CD4-positive, alpha-beta memory T cell (primary cell): ENCODE data around the gene LIPC. TPM values are rescaled to one million over a fixed set of nuclear protein-coding genes. Genes with fewer than 3 reads are reported as not detected.

Source experiments
- CTCF ChIA-PET: fragments of 350-600 bp; sonication (Branson Sonifier 250); formaldehyde crosslinking; loops from one replicate; lab custom pipeline; 2021; ENCODE audit warnings: inconsistent platforms; ENCODE audit not compliant: partially characterized antibody; lab: Charles Lee
- POLR2A ChIA-PET: fragments of 350-600 bp; sonication (Branson Sonifier 250); formaldehyde crosslinking; loops from one replicate; lab custom pipeline; 2021; ENCODE audit not compliant: partially characterized antibody; lab: Charles Lee
- DNase-seq, 5 donors: peaks; one replicate each; pipeline versions ENCODE4 v3.0.0 to v3.0.0-alpha.2; 2020 to 2022; ENCODE audit warnings: mixed read lengths in 1 of 5
- H3K27ac ChIP-seq: one replicate; pipeline ENCODE4 v1.7.0; 2013; ENCODE audit warnings: low read depth, low read length
- H3K27me3 ChIP-seq: 2 replicates; pipeline ENCODE4 v1.7.0; 2013; ENCODE audit warnings: mild to moderate bottlenecking, low read length, moderate library complexity; ENCODE audit not compliant: insufficient read depth
- H3K36me3 ChIP-seq: 2 replicates; pipeline ENCODE4 v1.7.0; 2013; ENCODE audit warnings: mild to moderate bottlenecking, low read length, moderate library complexity; ENCODE audit not compliant: insufficient read depth
- H3K4me1 ChIP-seq: 2 replicates; pipeline ENCODE4 v1.7.0; 2013; ENCODE audit warnings: mild to moderate bottlenecking, low read length, moderate library complexity; ENCODE audit not compliant: insufficient read depth
- H3K4me3 ChIP-seq, 2 donors: one replicate each; pipeline ENCODE4 v1.7.0; 2013; ENCODE audit warnings: low read length in 2 of 2, mild to moderate bottlenecking in 1 of 2
- H3K9me3 ChIP-seq, 2 donors: one replicate each; pipeline ENCODE4 v1.7.0; 2013; ENCODE audit warnings: low read length in 2 of 2, control low read depth in 1 of 2; ENCODE audit not compliant: control insufficient read depth in 1 of 2
- H3K27ac Mint-ChIP-seq, 7 donors: one replicate each; pipeline ENCODE4 v1.8.0; 2020 to 2021; ENCODE audit warnings: mixed read lengths in 7 of 7, mild to moderate bottlenecking in 6 of 7, inconsistent platforms in 3 of 7, moderate library complexity in 3 of 7
- H3K27me3 Mint-ChIP-seq, 2 donors: one replicate each; pipeline ENCODE4 v1.8.0; 2020 to 2021; ENCODE audit warnings: mixed read lengths in 2 of 2
- H3K36me3 Mint-ChIP-seq, 2 donors: one replicate each; pipeline ENCODE4 v1.8.0; 2020 to 2021; ENCODE audit warnings: mixed read lengths in 2 of 2, inconsistent platforms in 1 of 2, mild to moderate bottlenecking in 1 of 2
- H3K4me1 Mint-ChIP-seq, 4 donors: one replicate each; pipeline ENCODE4 v1.8.0; 2020 to 2021; ENCODE audit warnings: mixed read lengths in 4 of 4, mild to moderate bottlenecking in 1 of 4
- H3K4me3 Mint-ChIP-seq, 8 donors: one replicate each; pipeline ENCODE4 v1.8.0; 2020 to 2021; ENCODE audit warnings: mixed read lengths in 8 of 8, mild to moderate bottlenecking in 7 of 8, moderate library complexity in 6 of 8, inconsistent platforms in 3 of 8
- H3K9me3 Mint-ChIP-seq, 8 donors: one replicate each; pipeline ENCODE4 v1.8.0; 2020 to 2021; ENCODE audit warnings: mixed read lengths in 8 of 8, mild to moderate bottlenecking in 5 of 8, inconsistent platforms in 3 of 8, moderate library complexity in 1 of 8
- intact Hi-C: fragments of 100-400 bp; cut with micrococcal nuclease; formaldehyde crosslinking; loops from one replicate; pipeline ENCODE4 v1.15.1; 2023
- polyA plus RNA-seq, 2 donors: library from polyadenylated mRNA; unstranded; fragments of 300-500 nt; fragmentation: Illumina TruSeq; gene quantifications; one replicate each; pipeline ENCODE4 v1.2.3, GENCODE V29; 2021
- total RNA-seq, 2 experiments: library from RNA; stranded (reverse); gene quantifications; one replicate each; pipeline ENCODE4 v1.2.3, GENCODE V29; 2021

LIPC gene
- total and polyA plus RNA-seq, 4 experiments from 2014 or later, result 0.25 to 2.4 (median 0.41) TPM; not detected in 1

- POLR2A ChIA-PET, result no interaction called here
- Mint-ChIP-seq H3K27ac (no peak overlapping the region), H3K27me3 (peaks cover 0 to 2% of the 10 kb centered on the region in 2 donors), H3K4me1 (peaks cover 4 to 14% (median 11%) of the 10 kb centered on the region in 4 donors), H3K36me3 (no peaks in the 10 kb centered on the region), H3K9me3 (no peaks in the 10 kb centered on the region), H3K4me3 (no peak overlapping the region)
- Histone ChIP-seq H3K9me3 (no peaks in the 10 kb centered on the region), H3K27ac (no peak overlapping the region), H3K4me1 (peaks cover 8% of the 10 kb centered on the region), H3K4me3 (no peak overlapping the region), H3K36me3 (no peaks in the 10 kb centered on the region), H3K27me3 (no peaks in the 10 kb centered on the region)
- CTCF ChIA-PET, result interaction anchor here (0.9 kb wide), 1 partner anchor 23 kb away, joined by 3 read pairs; no protein-coding TSS in a partner anchor
- intact Hi-C loops, result no loop called here
- no peak for DNase-seq
These were observed 36.1 kb downstream of the LIPC start for GRCh38 chr15:58467722-58468423.

GRCh38 chr15:58469432-58470353 is 37.9 kb downstream of the LIPC start:
- intact Hi-C loops, result no loop called here
- Mint-ChIP-seq H3K27ac (peak overlapping the region in 1 of 7 donors; percentile 50), H3K4me1 (peaks cover 17 to 23% (median 21%) of the 10 kb centered on the region in 4 donors), H3K4me3 (peak overlapping the region in 1 of 8 donors; percentile 36), H3K36me3 (no peaks in the 10 kb centered on the region), H3K27me3 (no peaks in the 10 kb centered on the region), H3K9me3 (no peaks in the 10 kb centered on the region)
- no peaks in the 10 kb centered on the region for H3K36me3 ChIP-seq
- H3K27ac ChIP-seq, result no peak overlapping the region
- peaks cover 25% of the 10 kb centered on the region for H3K4me1 ChIP-seq
- no peak for DNase-seq
- H3K27me3 ChIP-seq, result no peaks in the 10 kb centered on the region
- H3K4me3 ChIP-seq, result no peak overlapping the region
- CTCF ChIA-PET, result interaction anchor here (0.6 to 1.5 kb wide), 2 partner anchors 10 to 119 kb away, joined by 4 to 5 read pairs; no protein-coding TSS in a partner anchor
- no peaks in the 10 kb centered on the region for H3K9me3 ChIP-seq
- POLR2A ChIA-PET, result interaction anchor here (0.6 kb wide), 1 partner anchor 12 kb away, joined by 3 read pairs; no protein-coding TSS in a partner anchor

GRCh38 chr15:58471348-58471747 is 39.6 kb downstream of the LIPC start:
- Mint-ChIP-seq H3K4me3 (no peak overlapping the region), H3K36me3 (no peaks in the 10 kb centered on the region), H3K4me1 (peaks cover 25 to 38% (median 32%) of the 10 kb centered on the region in 4 donors), H3K27me3 (no peaks in the 10 kb centered on the region), H3K9me3 (no peaks in the 10 kb centered on the region), H3K27ac (peak overlapping the region in 3 of 7 donors; percentile 10 to 29 (median 27))
- H3K4me3 ChIP-seq, result no peak overlapping the region
- ChIA-PET POLR2A (no interaction called here), CTCF (no interaction called here)
- no peaks in the 10 kb centered on the region for H3K27me3 ChIP-seq
- H3K9me3 ChIP-seq, result no peaks in the 10 kb centered on the region
- no peaks in the 10 kb centered on the region for H3K36me3 ChIP-seq
- H3K4me1 ChIP-seq, result peaks cover 38% of the 10 kb centered on the region
- intact Hi-C loops, result no loop called here
- no peak for DNase-seq
- H3K27ac ChIP-seq, result no peak overlapping the region

- no peak overlapping the region for H3K4me3 Mint-ChIP-seq
- H3K27me3 ChIP-seq, result no peaks in the 10 kb centered on the region
- H3K9me3 ChIP-seq, result no peaks in the 10 kb centered on the region
- no peaks in the 10 kb centered on the region for H3K36me3 ChIP-seq
- intact Hi-C loops, result no loop called here
- H3K27ac ChIP-seq, result no peak overlapping the region
- CTCF ChIA-PET, result interaction anchor here (0.7 kb wide), 1 partner anchor 25 kb away, joined by 3 read pairs; no protein-coding TSS in a partner anchor
- H3K9me3 Mint-ChIP-seq, result no peaks in the 10 kb centered on the region
- no peak overlapping the region for H3K4me3 ChIP-seq
- no peaks in the 10 kb centered on the region for H3K27me3 Mint-ChIP-seq
- no peak overlapping the region for H3K27ac Mint-ChIP-seq
- DNase-seq, result no peak
- POLR2A ChIA-PET, result interaction anchor here (0.6 kb wide), 1 partner anchor 767 kb away, joined by 4 read pairs; no protein-coding TSS in a partner anchor
- H3K4me1 Mint-ChIP-seq, result peaks cover 25 to 44% (median 37%) of the 10 kb centered on the region in 4 donors
- peaks cover 47% of the 10 kb centered on the region for H3K4me1 ChIP-seq
- H3K36me3 Mint-ChIP-seq, result no peaks in the 10 kb centered on the region
These were observed 40.4 kb downstream of the LIPC start for GRCh38 chr15:58472221-58472620.

- DNase-seq, result peak; percentile 39 to 67 (median 59)
- peak overlapping the region; percentile 76 to 92 (median 84) for H3K27ac Mint-ChIP-seq
- Histone ChIP-seq H3K27ac (peak overlapping the region; percentile 8), H3K4me3 (peak overlapping the region in 1 of 2 donors; percentile 33), H3K36me3 (no peaks in the 10 kb centered on the region), H3K9me3 (no peaks in the 10 kb centered on the region), H3K27me3 (no peaks in the 10 kb centered on the region), H3K4me1 (peaks cover 51% of the 10 kb centered on the region)
- intact Hi-C loops, result no loop called here
- no peaks in the 10 kb centered on the region for H3K27me3 Mint-ChIP-seq
- no peaks in the 10 kb centered on the region for H3K36me3 Mint-ChIP-seq
- CTCF ChIA-PET, result interaction anchor here (0.7 to 0.9 kb wide), 2 partner anchors 13 to 26 kb away, joined by 3 read pairs; no protein-coding TSS in a partner anchor
- peaks cover 25 to 52% (median 40%) of the 10 kb centered on the region in 4 donors for H3K4me1 Mint-ChIP-seq
- peak overlapping the region; percentile 49 to 81 (median 72) for H3K4me3 Mint-ChIP-seq
- POLR2A ChIA-PET, result interaction anchor here (0.9 kb wide), 1 partner anchor 18 kb away, joined by 4 read pairs; no protein-coding TSS in a partner anchor
- no peaks in the 10 kb centered on the region for H3K9me3 Mint-ChIP-seq
These were observed 41.2 kb downstream of the LIPC start for GRCh38 chr15:58472821-58473581.

GRCh38 chr15:58473724-58474123 is 41.9 kb downstream of the LIPC start:
- intact Hi-C loops, result no loop called here
- Mint-ChIP-seq H3K4me1 (peaks cover 27 to 52% (median 41%) of the 10 kb centered on the region in 4 donors), H3K27ac (peak overlapping the region; percentile 76 to 92 (median 84)), H3K36me3 (no peaks in the 10 kb centered on the region), H3K4me3 (peak overlapping the region; percentile 17 to 81 (median 61)), H3K9me3 (no peaks in the 10 kb centered on the region), H3K27me3 (no peaks in the 10 kb centered on the region)
- Histone ChIP-seq H3K27ac (peak overlapping the region; percentile 8), H3K27me3 (no peaks in the 10 kb centered on the region), H3K36me3 (no peaks in the 10 kb centered on the region), H3K9me3 (no peaks in the 10 kb centered on the region), H3K4me1 (peaks cover 51% of the 10 kb centered on the region), H3K4me3 (peak overlapping the region in 1 of 2 donors; percentile 33)
- POLR2A ChIA-PET, result interaction anchor here (0.7 to 0.9 kb wide), 2 partner anchors 19 to 291 kb away, joined by 3 to 4 read pairs; no protein-coding TSS in a partner anchor
- DNase-seq, result no peak
- CTCF ChIA-PET, result interaction anchor here (1.2 kb wide), 1 partner anchor 129 kb away, joined by 3 read pairs; no protein-coding TSS in a partner anchor
